Neural cell (in vitro differentiated cells): ENCODE data around the gene OXER1. TPM values are rescaled to one million over a fixed set of nuclear protein-coding genes. Genes with fewer than 3 reads are reported as not detected.

Experiments used
- H2AFZ ChIP-seq: fragments of 200-600, 300-800 bp; sonication (generic), shearing (Covaris generic); 2 replicates; pipeline ENCODE4 v1.6.0; 2014; ENCODE audit warnings: low read depth, mild to moderate bottlenecking, antibody characterized with exemption, low read length, moderate library complexity
- H3F3A ChIP-seq: fragments of 200-600 bp; shearing (Covaris generic); 2 replicates; pipeline ENCODE4 v1.6.1; 2016; ENCODE audit warnings: mild to moderate bottlenecking, moderate library complexity, mixed read lengths, antibody characterized with exemption, low read length; ENCODE audit not compliant: insufficient read depth, poor library complexity, severe bottlenecking
- H3K27ac ChIP-seq: fragments of 200-600, 300-800 bp; sonication (generic), shearing (Covaris generic); 2 replicates; pipeline ENCODE4 v1.5.1; 2014; ENCODE audit warnings: mild to moderate bottlenecking, low read length, moderate library complexity
- H3K27me3 ChIP-seq: fragments of 300-800, 200-600 bp; sonication (generic), shearing (Covaris generic); 2 replicates; pipeline ENCODE4 v1.6.0; 2014; ENCODE audit warnings: mild to moderate bottlenecking, low read depth, low read length, moderate library complexity; ENCODE audit not compliant: insufficient read depth
- H3K36me3 ChIP-seq: fragments of 300-800, 200-600 bp; sonication (generic), shearing (Covaris generic); 2 replicates; pipeline ENCODE4 v1.5.1; 2014; ENCODE audit warnings: mild to moderate bottlenecking, antibody characterized with exemption, low read length, moderate library complexity; ENCODE audit not compliant: insufficient read depth
- H3K4me2 ChIP-seq: fragments of 300-800, 200-600 bp; sonication (generic), shearing (Covaris generic); 2 replicates; pipeline ENCODE4 v1.6.0; 2014; ENCODE audit warnings: mild to moderate bottlenecking, low read length
- H3K4me3 ChIP-seq: fragments of 300-800, 200-600 bp; sonication (generic), shearing (Covaris generic); 2 replicates; pipeline ENCODE4 v1.5.1; 2014; ENCODE audit warnings: mild to moderate bottlenecking, low read length, moderate library complexity
- H3K79me2 ChIP-seq: fragments of 200-600 bp; shearing (Covaris generic); replicated peaks from 2 replicates; pipeline ENCODE4 v1.6.0; 2014; ENCODE audit warnings: mild to moderate bottlenecking, low read length, moderate library complexity; ENCODE audit not compliant: insufficient read depth
- H3K9ac ChIP-seq: fragments of 300-800, 200-600 bp; sonication (generic), shearing (Covaris generic); 2 replicates; pipeline ENCODE4 v1.6.1; 2016; ENCODE audit warnings: mild to moderate bottlenecking, low read length, mixed read lengths
- H3K9me2 ChIP-seq: fragments of 200-600 bp; shearing (Covaris generic); 2 replicates; pipeline ENCODE4 v1.6.1; 2016; ENCODE audit warnings: mild to moderate bottlenecking, low read length, mixed read lengths; ENCODE audit not compliant: insufficient read depth
- H3K9me3 ChIP-seq: fragments of 200-600, 300-800 bp; sonication (generic), shearing (Covaris generic); 2 replicates; pipeline ENCODE4 v1.6.1; 2016; ENCODE audit warnings: mild to moderate bottlenecking, mixed run types, low read length, moderate library complexity, mixed read lengths
- H4K20me1 ChIP-seq: fragments of 200-600 bp; shearing (Covaris generic); 2 replicates; pipeline ENCODE4 v1.6.1; 2016; ENCODE audit warnings: mild to moderate bottlenecking, mixed run types; ENCODE audit not compliant: insufficient read depth
- EP300 ChIP-seq: fragments of 450-650 bp; conservative IDR thresholded peaks from 2 replicates; pipeline ENCODE4 v1.6.1; 2014; ENCODE audit warnings: antibody characterized with exemption, mild to moderate bottlenecking, moderate library complexity; ENCODE audit not compliant: poor library complexity, severe bottlenecking
- EZH2 ChIP-seq: fragments of 200-600, 300-800 bp; shearing (Covaris generic), sonication (generic); IDR thresholded peaks from 2 replicates; pipeline ENCODE4 v1.6.1; 2014; ENCODE audit warnings: antibody characterized with exemption, low read length, borderline replicate concordance, mild to moderate bottlenecking; ENCODE audit not compliant: insufficient read depth, poor library complexity, severe bottlenecking
- MXI1 ChIP-seq: fragments of 450-650 bp; conservative IDR thresholded peaks from 2 replicates; pipeline ENCODE4 v1.6.1; 2014; ENCODE audit warnings: antibody characterized with exemption, mild to moderate bottlenecking; ENCODE audit not compliant: poor library complexity, severe bottlenecking
- POLR2AphosphoS5 ChIP-seq: IDR thresholded peaks from 2 replicates; pipeline ENCODE4 v1.6.1; 2012
- RAD21 ChIP-seq: fragments of 450-650 bp; conservative IDR thresholded peaks from 2 replicates; pipeline ENCODE4 v1.6.1; 2014; ENCODE audit warnings: antibody characterized with exemption, mild to moderate bottlenecking, moderate library complexity
- SMC3 ChIP-seq: fragments of 450-650 bp; conservative IDR thresholded peaks from 2 replicates; pipeline ENCODE4 v1.6.1; 2014; ENCODE audit warnings: antibody characterized with exemption, mild to moderate bottlenecking, moderate library complexity; ENCODE audit not compliant: poor library complexity
- TAF1 ChIP-seq: IDR thresholded peaks from 2 replicates; pipeline ENCODE4 v1.6.1; 2012; ENCODE audit warnings: low read depth
- polyA plus RNA-seq: library from polyadenylated mRNA; depleted of rRNA; stranded (reverse); fragments of >200 nt; gene quantifications from 2 replicates; pipeline ENCODE4 v1.2.3, GENCODE V29; 2014
- TF ChIP-seq, protein P1 (sequence below): IDR thresholded peaks from 2 replicates; pipeline ENCODE4 v1.6.1; 2012; ENCODE audit warnings: borderline replicate concordance
- TF ChIP-seq, protein P2 (sequence below): fragments of 450-650 bp; IDR thresholded peaks from 2 replicates; pipeline ENCODE4 v1.5.1; 2014; ENCODE audit warnings: antibody characterized with exemption, mild to moderate bottlenecking, moderate library complexity; ENCODE audit not compliant: poor library complexity, severe bottlenecking

OXER1 gene
- polyA plus RNA-seq, 1 donor from 2014 or later = not detected

GRCh38 chr2:42752816-42753813, 10.8 kb downstream of the OXER1 start:
- no peak for TF ChIP-seq TAF1
- no peak for TF ChIP-seq EZH2
- no peak for TF ChIP-seq EP300
- Histone ChIP-seq H2AFZ (no peak overlapping the region), H3K4me2 (no peak overlapping the region), H3K9ac (no peak overlapping the region), H3K9me2 (no peaks in the 10 kb centered on the region), H3K27me3 (no peaks in the 10 kb centered on the region), H3K79me2 (no peaks in the 10 kb centered on the region), H3K9me3 (no peaks in the 10 kb centered on the region), H3K36me3 (no peaks in the 10 kb centered on the region), H3F3A (no peaks in the 10 kb centered on the region), H3K27ac (no peak overlapping the region), H4K20me1 (no peaks in the 10 kb centered on the region), H3K4me3 (no peak overlapping the region)

DNA sequence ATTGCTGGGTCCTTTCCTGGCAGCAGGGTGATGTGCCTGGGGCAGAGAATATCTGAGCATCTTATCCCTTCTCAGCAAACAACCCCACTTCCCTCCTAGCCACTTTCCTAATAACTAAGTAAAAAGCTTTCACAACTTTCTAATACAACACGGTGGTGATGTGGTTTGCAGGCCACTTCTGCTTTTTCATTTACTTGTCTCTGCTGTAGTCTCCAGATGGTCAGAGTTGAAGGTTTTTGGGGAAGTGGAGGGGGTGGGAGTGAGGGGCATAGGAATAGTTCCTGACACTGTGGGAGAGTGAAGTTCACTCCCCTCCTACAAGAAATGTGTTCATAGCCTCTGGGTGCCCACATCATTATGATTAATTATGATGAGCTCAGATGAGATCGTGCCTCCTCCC, 11.6 kb downstream of the OXER1 start:
- Histone ChIP-seq H3K27ac (no peak overlapping the region), H4K20me1 (no peaks in the 10 kb centered on the region), H3K4me3 (no peak overlapping the region), H3K36me3 (no peaks in the 10 kb centered on the region), H2AFZ (no peak overlapping the region), H3K4me2 (no peak overlapping the region), H3K79me2 (no peaks in the 10 kb centered on the region), H3F3A (no peaks in the 10 kb centered on the region), H3K9me3 (no peaks in the 10 kb centered on the region), H3K9ac (no peak overlapping the region), H3K9me2 (no peaks in the 10 kb centered on the region), H3K27me3 (no peaks in the 10 kb centered on the region)
- no peak for TF ChIP-seq EP300
- no peak for TF ChIP-seq EZH2
- TF ChIP-seq, protein P1, sequence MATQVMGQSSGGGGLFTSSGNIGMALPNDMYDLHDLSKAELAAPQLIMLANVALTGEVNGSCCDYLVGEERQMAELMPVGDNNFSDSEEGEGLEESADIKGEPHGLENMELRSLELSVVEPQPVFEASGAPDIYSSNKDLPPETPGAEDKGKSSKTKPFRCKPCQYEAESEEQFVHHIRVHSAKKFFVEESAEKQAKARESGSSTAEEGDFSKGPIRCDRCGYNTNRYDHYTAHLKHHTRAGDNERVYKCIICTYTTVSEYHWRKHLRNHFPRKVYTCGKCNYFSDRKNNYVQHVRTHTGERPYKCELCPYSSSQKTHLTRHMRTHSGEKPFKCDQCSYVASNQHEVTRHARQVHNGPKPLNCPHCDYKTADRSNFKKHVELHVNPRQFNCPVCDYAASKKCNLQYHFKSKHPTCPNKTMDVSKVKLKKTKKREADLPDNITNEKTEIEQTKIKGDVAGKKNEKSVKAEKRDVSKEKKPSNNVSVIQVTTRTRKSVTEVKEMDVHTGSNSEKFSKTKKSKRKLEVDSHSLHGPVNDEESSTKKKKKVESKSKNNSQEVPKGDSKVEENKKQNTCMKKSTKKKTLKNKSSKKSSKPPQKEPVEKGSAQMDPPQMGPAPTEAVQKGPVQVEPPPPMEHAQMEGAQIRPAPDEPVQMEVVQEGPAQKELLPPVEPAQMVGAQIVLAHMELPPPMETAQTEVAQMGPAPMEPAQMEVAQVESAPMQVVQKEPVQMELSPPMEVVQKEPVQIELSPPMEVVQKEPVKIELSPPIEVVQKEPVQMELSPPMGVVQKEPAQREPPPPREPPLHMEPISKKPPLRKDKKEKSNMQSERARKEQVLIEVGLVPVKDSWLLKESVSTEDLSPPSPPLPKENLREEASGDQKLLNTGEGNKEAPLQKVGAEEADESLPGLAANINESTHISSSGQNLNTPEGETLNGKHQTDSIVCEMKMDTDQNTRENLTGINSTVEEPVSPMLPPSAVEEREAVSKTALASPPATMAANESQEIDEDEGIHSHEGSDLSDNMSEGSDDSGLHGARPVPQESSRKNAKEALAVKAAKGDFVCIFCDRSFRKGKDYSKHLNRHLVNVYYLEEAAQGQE = no peak
- TF ChIP-seq SMC3 = no peak
- TF ChIP-seq POLR2AphosphoS5 = no peak
- TF ChIP-seq TAF1 = no peak
- no peak for TF ChIP-seq RAD21
- TF ChIP-seq MXI1 = no peak
- TF ChIP-seq, protein P2, sequence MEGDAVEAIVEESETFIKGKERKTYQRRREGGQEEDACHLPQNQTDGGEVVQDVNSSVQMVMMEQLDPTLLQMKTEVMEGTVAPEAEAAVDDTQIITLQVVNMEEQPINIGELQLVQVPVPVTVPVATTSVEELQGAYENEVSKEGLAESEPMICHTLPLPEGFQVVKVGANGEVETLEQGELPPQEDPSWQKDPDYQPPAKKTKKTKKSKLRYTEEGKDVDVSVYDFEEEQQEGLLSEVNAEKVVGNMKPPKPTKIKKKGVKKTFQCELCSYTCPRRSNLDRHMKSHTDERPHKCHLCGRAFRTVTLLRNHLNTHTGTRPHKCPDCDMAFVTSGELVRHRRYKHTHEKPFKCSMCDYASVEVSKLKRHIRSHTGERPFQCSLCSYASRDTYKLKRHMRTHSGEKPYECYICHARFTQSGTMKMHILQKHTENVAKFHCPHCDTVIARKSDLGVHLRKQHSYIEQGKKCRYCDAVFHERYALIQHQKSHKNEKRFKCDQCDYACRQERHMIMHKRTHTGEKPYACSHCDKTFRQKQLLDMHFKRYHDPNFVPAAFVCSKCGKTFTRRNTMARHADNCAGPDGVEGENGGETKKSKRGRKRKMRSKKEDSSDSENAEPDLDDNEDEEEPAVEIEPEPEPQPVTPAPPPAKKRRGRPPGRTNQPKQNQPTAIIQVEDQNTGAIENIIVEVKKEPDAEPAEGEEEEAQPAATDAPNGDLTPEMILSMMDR = no peak
